Measurements from ENCODE around the gene CCDC102A.

Gene CCDC102A

DNA sequence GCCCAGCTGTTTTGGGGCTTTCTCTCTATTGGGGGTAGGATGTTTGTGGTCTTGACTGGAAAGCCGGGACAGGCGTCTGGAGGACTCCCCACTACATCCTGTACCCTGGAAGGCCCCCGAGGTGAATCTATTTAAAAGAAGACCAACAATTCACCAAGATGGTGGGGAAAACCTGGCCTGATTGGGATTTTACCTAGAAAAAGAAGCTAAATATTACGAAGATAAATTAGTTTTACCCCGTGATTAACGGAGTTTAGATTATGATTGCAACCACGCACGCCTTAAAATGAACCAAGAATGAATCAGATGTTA is 779 bp upstream of the CCDC102A start:
- DNase-seq (ENCODE audit: low read depth): no peak

DNA sequence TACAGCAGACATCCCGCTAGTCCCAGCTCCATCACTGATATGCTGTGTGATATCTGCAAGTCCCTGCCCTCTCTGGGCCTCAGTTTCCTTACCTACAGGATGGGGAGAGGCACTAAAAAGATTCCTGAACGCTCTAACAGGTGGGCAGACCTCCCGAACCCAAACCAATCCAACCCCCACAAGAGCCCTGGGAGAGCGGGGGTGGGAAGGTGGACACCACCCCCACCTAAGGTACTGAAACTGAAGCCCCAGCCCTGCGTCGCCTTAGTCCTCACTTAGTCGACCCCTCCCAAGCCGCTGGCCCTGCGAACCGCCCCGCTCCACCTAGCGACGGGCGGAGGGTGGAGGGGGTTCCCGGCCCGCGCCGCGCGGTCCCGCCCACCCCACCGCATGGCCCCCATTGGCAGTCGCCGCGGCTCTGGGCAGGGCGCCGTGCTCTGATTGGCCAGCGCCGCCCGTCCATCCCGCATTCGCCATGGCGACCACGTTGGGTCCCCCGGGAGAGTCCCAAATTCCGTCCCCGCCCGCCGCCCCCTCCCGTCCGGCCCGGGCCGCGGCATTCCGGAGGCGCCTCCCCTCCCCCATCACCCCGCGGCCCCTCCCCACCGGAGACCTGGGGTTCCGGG is 578 bp downstream of the CCDC102A start:
- DNase-seq (ENCODE audit: low read depth): peak; percentile 74

DNA sequence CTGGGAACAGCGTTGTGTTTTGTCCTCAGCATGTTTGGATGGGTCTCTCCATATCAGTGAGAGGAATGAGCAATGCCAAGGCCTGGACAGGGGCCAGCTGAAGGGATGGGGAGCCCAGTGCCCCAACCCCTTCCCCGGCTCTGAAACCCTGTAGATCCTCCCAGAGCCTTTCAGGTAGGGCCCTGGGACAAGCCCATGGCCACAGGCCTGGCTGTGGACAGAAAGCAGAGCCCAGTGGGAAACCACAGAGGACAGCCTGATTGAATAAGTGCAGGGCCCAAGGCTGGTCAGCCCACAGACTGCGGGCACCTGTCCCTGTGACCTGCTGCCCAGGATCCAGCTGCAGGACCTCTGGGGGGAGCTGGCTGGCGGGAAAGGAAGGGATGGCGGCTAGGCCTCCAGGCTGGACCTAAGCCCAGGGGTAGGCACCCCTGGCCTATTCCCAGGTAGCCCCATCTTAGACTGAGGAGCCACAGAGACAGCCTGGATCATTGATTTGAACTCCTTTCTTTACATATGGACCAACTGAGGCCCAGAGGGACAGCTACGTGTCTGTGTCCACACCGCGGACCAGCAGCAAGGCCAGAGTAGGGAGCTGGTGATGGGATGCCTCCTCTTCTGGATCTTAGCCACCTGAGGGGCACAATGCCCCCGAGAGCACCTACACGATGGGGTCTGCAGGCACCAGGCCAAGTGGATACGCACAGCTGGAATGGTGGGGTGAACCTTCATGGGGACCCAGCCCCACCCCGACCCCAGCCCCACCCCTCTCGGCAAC is 1.3 kb downstream of the CCDC102A start:
- no peak for DNase-seq (ENCODE audit: low read depth)

DNA sequence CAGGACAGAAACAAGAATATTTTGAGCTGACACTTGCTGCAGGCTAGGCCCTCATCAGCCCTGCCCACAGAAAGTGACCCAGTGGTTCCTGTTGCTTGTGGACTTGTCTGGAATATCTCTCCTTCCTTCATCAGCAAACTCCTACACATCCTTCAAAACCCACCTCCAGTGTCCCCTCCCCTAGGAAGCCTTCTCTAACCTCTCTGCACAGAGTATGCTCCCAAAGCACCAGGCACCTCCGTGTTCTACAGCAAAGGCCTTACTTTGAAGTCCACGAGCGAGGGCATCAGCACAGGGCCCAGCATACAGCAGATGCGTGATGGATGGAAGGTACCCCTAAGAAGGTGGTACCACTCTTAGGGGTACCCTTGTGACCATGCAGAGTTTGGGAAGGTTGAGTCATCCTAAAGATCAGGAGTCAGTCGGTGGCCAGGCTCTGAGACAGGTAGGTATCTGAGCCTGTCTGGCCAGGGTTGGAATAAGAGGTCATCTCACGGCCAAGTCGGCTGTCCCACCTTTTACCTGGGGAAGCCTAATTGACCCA is 2.0 kb downstream of the CCDC102A start:
- no peak for DNase-seq (ENCODE audit: low read depth)

DNA sequence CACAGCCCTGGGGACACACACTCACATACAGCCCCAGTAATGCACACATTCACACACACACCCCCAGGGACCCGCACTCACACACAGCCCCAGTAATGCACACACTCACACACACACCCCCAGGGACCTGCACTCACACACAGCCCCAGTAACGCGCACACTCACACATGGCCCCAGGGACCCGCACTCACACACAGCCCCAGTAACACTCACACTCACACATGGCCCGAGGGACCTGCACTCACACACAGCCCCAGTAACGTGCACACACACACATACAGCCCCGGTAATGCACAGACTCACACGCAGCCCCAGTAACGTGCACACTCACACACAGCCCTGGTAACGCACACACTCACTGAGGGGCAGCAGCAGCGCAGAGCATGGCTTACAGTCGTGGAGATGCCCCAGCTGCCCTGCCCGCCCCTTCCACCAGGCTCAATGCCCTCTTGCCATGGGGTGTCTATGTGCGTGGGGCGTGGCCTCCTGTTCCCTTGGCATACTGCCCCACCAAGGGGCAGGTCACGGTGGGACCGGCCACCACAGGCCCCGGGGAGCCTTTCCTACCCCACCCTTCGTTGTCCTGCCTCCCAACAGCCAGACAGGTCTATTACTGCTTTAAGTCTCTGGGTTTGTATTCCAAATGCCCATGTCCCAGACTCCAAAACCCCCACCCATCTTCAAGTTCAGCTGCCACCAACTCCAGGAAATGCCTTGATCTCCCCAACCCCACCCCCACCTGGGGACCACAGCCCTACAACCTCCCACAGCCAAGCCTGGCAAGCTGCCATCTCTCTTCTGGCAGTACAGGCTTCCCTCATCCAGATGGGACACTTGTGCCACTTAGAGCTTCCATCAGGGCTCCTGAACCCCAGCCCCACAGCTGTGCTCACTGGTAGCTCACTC is 2.7 kb downstream of the CCDC102A start:
- DNase-seq (ENCODE audit: low read depth): no peak

DNA sequence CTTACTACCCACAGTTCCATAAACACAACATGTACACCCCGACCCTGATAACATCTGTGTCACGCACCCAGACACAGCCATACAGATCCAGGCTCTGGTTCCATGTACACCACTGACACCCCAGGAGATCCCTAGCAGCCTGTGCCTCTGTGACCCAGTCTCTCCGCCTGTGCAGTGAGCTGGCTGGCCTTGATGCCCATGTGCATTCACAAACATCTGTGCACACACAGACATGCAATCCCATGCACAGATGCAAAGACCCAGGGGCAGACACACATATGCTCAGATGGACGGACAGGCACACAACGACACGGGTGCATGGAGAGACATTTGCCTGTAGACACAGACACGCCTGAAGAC is 4.1 kb downstream of the CCDC102A start:
- no peak for DNase-seq (ENCODE audit: low read depth)

DNA sequence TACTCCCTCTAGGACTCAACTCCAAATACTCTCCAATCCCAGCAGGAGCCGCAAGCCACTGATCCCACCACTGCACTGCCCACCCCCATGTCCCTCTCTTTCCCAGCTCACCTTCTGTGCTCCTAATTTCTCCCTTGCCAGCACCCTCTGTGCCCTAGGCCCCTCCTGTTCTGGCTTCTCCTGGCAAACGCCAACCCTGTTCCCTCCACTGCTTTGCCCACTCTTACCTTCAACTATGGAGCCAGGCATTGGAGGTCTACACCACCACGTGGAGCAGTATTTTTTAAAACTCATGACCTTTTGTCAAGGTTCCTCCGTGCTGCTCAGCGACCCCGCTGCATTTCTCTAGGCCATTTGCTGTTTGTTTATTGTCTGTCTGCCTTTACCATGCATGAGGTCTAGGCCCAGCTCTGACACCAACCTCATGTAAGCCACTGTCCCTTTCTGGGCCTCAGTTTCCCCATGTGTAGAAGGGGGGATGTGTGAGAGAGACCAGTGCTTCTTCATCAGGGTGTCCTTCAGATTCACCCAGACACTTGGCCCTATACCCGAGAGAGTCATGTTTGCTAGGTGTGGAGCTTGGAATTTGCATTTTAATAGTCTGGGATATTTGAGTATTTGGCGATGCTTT is 4.6 kb downstream of the CCDC102A start:
- DNase-seq (ENCODE audit: low read depth): no peak

DNA sequence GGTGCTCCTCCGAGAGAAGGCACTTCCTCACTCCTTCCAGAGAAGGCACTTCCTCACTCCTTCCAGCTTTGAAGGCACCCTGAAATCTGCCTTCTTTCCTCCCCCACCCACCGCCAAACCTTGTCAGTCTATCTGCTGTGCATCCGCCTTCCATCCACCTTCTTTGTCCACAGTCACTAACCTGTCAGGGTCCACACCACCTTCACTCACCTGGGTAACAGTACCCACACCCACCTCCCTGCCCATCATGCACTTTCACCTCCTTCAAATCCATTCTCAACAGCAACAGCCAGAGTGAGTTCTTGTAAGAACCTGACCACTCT is 5.2 kb downstream of the CCDC102A start:
- no peak for DNase-seq (ENCODE audit: low read depth)

DNA sequence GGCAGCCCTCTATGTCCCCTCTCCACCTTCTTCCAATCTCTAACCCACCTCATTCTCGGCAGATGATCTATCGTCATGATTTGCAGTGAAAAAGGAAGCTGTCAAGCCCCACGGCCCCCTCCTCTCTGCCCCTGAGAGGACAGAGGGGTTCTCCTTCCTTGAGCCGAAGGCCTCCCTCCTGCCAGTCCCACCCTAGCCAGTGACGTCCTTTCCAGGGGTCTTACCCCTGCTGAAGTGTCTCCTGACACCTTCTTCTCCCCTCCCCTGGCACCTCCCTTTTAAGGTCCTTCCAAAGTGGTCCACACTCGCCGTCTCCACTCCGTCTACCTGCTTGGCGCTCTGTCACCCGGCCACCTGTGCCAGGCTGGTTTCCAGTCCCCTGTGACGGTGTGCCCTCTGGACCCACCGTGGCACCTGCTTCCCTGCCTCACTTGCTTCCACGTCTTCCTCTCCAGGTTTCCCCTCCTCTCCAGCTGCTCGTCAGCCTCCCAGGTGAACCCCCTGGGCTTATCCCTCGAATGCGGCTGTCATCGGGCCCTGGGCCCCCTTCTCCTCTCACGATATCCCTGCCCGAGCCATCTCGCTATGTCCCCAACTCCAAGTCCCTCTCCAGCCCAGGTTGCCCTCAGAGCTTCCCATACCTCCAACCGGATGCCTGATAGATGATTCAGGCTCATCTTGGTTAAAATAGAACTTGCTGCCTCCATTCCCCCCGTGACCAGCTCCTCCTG is 5.7 kb downstream of the CCDC102A start:
- DNase-seq (ENCODE audit: low read depth): no peak

DNA sequence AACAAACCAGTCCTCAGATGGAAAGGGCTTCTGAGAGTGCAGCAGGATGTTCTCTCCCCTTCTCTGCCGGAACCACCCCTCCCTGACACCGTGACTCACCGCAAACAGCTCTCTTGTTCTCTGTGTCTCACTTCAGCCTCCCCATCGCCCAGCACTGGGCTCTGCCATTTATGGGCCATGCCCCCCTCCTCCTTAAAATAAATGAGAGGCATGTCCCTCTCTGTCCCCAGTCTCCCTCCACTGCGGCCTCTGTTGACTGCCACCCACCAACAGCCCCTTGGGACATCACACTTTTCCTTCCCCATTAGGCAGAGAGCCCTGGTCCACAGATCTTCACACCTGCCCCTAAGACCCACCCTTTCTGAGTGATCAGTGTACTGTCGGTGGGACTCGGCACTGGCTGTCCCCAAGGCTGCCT is 6.3 kb downstream of the CCDC102A start:
- DNase-seq (ENCODE audit: low read depth): peak; percentile 10

DNA sequence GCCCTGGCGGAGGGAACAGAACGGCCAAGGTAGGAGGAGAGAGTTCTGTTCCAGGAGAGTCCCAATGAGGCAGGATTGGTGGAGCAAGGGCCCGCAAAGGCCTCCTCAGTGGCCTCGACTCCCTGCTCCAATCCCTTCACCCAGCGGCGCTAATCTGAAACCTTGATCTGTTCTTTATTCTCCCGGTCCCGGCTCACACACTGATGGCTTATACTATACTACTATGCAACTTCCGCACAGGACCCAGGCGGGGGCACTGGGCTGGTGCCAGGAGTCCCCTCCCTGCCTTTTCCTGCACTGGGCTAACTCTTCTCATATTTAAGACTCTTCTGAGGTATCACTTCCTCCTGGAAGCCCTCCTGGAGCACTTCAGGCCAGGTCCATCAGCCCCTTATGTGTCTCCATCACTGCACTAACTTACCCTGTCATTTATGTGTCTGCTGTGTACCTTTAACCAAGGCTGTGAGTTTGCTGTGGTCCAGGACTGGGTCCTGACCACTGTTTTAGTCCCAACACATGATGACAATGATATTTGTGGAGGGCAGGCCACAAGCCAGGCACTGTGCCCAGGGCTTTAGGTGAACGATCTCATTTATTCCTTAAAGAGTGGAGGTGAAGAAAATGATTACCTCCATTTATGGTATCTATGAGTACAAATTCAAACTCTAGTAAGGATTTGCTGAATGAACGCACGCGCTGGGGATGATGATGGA is 6.8 kb downstream of the CCDC102A start:
- no peak for DNase-seq (ENCODE audit: low read depth)

DNA sequence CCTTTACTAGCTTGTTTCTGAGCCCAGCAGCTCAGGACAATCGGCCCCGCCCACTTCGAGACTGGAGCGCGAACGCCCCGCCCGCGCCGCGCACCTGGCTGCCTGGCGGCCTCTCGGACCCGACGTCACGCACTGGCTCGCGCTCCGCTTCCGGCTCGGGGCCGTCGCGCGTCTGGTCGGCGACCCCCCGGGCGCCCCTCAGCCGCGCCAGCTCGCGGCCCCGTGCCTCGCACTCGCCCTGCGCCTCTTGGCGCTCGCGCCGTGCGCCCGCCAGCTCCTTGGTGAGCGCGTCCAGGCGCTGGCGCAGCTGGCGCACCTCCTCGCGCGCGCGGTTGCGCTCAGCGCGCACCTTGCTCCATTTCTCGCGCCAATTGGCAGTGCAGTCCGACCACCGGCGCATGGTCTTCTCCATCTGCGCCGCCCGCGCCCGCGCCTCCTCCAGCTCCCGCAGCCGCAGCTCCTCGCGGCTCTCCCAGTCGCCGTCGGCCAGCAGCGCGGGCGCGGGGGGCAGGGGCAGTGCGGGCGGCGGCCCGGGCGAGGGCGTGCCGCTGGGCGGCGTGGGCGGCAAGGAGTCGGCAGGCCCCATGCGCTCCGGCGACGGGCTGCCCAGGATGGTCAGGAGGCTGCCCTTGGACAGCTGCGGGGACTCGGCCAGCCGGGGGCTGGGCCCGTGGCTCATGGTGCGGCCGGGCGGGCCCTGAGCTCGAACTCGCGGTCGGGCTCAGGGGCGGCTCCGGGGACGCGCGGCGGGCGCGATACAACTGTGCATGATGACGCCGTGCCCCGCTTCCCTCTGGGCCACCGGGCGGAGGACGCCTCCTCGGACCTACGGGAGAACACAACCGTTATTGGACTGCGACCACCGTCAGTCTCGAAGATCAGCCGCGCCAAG is 7.6 kb downstream of the CCDC102A start:
- no peak for DNase-seq (ENCODE audit: low read depth)

DNA sequence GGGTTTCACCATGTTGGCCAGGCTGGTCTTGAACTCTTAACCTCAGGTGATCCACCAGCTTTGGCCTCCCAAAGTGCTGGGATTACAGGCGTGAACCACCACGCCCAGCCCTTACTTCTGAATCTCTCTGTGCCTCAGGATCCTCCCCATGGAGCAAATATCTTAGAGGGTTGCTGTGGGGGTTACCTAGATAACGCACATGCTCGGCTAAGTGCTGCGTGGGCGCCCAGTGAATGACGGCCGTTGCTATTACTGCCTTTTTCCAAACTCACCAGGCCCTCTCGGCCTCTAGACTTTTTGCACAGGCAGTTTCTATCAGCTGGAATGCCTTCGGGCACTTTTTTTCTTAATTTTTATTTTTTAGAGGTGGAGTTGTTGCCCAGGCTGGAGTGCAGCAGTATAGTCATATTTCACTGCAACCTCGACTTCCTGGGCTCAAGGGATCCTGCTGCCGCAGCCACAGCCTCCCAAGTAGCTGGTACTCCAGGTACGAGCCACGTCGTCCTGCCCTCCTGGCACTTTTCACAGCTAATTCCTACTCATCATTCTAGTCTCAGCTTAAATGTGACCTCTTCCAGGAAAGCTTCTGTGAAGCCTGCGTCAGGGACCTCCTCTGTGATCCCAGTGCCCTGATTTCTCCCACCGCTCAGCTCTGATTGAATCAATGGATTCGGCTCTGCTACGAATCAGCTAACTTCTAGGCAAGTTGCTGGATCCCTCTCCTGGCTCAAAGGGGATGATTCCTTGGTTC is 8.6 kb downstream of the CCDC102A start:
- no peak for DNase-seq (ENCODE audit: low read depth)

DNA sequence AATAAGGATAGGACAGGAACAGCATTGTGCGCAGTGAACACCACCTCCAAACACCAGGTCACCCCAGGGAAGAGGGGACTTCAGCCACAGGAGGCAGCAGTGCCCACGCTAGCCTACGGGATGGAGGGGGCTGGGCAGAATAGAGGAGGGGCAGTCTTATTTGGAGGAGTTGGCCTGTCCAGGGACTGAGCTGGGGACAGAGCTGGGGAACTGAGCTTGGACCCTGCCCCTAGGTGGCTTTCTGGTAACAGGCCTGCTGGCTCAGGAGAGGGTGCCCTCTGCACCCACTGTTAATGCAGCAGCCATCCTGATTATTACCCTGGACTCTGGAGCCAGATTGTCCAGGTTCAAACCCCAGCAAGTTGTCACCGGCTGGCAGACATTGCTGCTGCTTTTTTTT is 9.3 kb downstream of the CCDC102A start:
- no peak for DNase-seq (ENCODE audit: low read depth)

DNA sequence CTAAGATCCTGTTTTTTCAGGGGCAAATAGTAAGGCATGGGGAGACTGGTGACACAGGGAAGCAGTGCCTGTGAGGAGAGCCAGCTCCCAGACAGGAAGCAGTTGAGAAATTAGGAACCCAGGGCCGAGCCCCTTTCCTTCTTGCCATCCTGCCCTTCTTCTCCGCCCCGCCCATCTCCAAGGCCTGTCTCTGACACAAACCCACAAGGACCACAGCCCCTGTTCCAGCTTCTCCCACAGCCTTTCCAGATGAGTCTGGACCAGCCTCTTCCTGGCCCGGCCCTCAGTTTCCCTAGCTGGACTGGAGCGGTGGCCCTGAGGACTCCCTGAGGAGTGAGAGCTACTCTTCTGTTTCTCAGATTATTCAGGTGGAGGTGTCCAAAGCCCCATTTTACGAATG is 9.9 kb downstream of the CCDC102A start:
- DNase-seq (ENCODE audit: low read depth): no peak

DNA sequence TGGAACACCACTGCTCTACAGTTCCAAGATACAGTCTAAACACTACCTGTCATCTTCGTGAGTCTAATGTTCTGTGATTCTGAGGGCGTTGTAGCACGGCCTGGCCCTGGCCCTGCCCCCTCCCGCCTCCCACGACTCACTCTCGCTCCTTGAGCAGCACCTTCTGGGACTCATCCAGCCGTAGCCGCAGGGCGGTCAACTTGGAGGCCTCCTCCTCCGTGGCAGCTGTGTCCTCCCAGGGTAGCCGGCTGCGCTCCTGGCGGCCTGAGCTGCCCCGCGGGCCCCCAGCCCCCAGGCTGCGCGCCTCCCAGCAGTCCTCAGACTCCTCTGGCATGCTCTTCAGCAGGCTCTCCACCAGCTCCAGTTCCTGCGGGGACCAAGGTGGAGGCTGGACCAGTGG is 10.6 kb downstream of the CCDC102A start:
- DNase-seq (ENCODE audit: low read depth): no peak

DNA sequence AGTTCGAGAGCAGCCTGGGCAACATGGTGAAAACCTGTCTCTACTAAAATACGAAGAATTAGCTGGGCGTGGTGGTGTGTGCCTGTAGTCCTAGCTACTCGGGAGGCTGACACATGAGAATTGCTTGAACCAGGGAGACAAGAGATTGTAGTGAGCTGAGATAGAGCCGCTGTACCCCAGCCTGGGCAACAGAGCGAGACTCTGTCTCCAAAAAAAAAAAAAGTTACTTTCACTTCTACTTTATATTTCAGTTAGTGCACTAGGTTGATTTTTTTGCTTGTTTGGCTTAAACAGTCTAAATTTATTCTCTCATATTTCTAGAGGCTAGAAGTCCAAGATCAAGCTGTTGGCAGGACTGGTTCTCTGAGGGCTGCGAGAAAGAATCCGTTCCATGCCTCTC is 13.4 kb downstream of the CCDC102A start:
- DNase-seq (ENCODE audit: low read depth): no peak

DNA sequence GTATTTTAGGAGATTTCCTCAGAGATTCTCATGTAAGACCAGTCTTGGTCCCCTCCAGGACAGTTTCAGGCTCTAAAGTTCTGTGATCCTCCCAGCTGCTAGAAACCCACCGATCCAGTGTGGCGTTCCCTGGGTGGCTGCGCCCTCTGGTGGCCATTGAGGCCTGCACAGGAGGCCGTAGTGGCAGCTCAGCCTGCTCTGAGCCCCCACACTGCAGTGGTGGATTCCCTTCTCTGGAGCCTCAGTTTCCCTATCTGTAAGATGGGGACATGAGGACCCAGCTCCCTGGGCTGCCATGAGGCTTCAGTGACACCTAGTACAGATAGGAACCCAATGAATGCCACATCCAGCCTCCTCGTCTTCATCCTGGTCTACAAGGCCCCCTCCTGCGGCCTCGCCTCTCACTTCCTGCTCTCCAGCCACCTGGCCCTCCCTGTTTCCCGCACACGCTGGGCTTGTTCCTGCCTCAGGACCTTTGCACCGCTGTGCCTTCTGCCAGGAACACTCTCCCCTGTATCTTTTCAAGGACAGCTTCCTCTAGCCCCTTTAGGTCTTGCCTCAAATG is 16.5 kb downstream of the CCDC102A start:
- peak; percentile 28 for DNase-seq (ENCODE audit: low read depth)

DNA sequence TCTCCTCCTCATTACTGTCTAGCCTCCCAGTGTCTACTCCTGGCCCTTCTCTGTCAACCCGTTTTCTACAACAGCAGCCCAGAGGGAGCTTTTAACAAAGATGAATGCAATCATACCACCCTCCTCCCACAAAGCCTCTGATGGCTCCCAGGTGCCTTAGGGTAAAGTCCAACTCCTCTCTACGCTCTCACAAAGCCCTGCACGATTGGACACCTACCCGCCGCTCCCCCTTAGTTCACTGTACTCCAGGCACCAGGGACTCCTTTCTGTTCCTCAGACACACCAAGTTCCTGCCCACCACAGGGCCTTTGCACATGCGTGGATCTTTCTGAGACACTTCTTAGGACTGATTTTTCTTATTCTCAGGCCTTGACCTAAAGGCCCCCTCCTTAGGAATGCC is 17.4 kb downstream of the CCDC102A start:
- DNase-seq (ENCODE audit: low read depth): no peak
